BJ (cell line): ENCODE measurements around the gene PEF1. TPM values are rescaled to one million over a fixed set of nuclear protein-coding genes. Genes with fewer than 3 reads are reported as not detected.

Experiments used
- CTCF ChIA-PET: fragments of 350-600 bp; formaldehyde crosslinking; extraction: SDS; loops from one replicate; lab custom pipeline; 2021; ENCODE audit warnings: antibody characterized with exemption, inconsistent platforms; lab: Yijun Ruan, JAX
- POLR2A ChIA-PET: fragments of 300-600 bp; sonication (Branson Sonifier 250); formaldehyde crosslinking; extraction: SDS; loops from one replicate; lab custom pipeline; 2021; ENCODE audit warnings: antibody characterized with exemption; lab: Charles Lee
- DNase-seq: peaks from one replicate; pipeline ENCODE4 v3.0.0-alpha.2; 2011; ENCODE audit warnings: low read depth
- H3K27me3 ChIP-seq: 2 replicates; pipeline ENCODE4 v1.6.0; 2011; ENCODE audit warnings: low read length; ENCODE audit not compliant: control insufficient read depth, insufficient read depth
- H3K36me3 ChIP-seq: 2 replicates; pipeline ENCODE4 v1.5.1; 2011; ENCODE audit warnings: low read length; ENCODE audit not compliant: control insufficient read depth, insufficient read depth
- H3K4me3 ChIP-seq: 2 replicates; pipeline ENCODE4 v1.5.1; 2011; ENCODE audit warnings: low read depth, mild to moderate bottlenecking, control low read depth, low read length
- CTCF ChIP-seq: IDR thresholded peaks from 2 replicates; pipeline ENCODE4 v1.5.1; 2011; ENCODE audit warnings: low read depth, mild to moderate bottlenecking, control low read depth, inconsistent platforms, low read length, moderate library complexity; ENCODE audit not compliant: insufficient read depth
- polyA plus RNA-seq: library from polyadenylated mRNA; depleted of rRNA; stranded (reverse); fragments of >200 nt; gene quantifications from 2 replicates; pipeline ENCODE4 v1.2.3, GENCODE V29; 2011

The PEF1 gene
- polyA plus RNA-seq, 1 experiment = 145 TPM

GRCh38 chr1:31683997-31684396 is 39.3 kb upstream of the PEF1 start:
- H3K36me3 ChIP-seq = peaks cover 62% of the 10 kb centered on the region
- TF ChIP-seq CTCF = peak; percentile 45
- H3K4me3 ChIP-seq = no peak overlapping the region
- POLR2A ChIA-PET = no interaction called here
- no peaks in the 10 kb centered on the region for H3K27me3 ChIP-seq
- no peak for DNase-seq
- CTCF ChIA-PET = interaction anchor here (1.0 to 1.5 kb wide), 2 partner anchors 9 to 21 kb away, joined by 3 read pairs; no protein-coding TSS in a partner anchor

- H3K36me3 ChIP-seq = peaks cover 57% of the 10 kb centered on the region
- ChIA-PET POLR2A (no interaction called here), CTCF (no interaction called here)
- no peaks in the 10 kb centered on the region for H3K27me3 ChIP-seq
- no peak overlapping the region for H3K4me3 ChIP-seq
- DNase-seq = no peak
- TF ChIP-seq CTCF = no peak
These were observed 36.7 kb upstream of the PEF1 start for GRCh38 chr1:31681415-31681814.

- TF ChIP-seq CTCF = no peak
- Histone ChIP-seq H3K27me3 (no peaks in the 10 kb centered on the region), H3K36me3 (peaks cover 50% of the 10 kb centered on the region), H3K4me3 (no peak overlapping the region)
- ChIA-PET CTCF (interaction anchor here (1.1 to 1.5 kb wide), 2 partner anchors 11 to 20 kb away, joined by 3 to 8 read pairs; no protein-coding TSS in a partner anchor), POLR2A (no interaction called here)
- DNase-seq = no peak
These were observed 35.1 kb upstream of the PEF1 start for GRCh38 chr1:31679676-31680230.

GRCh38 chr1:31679091-31679490 is 34.4 kb upstream of the PEF1 start:
- no peak overlapping the region for H3K4me3 ChIP-seq
- TF ChIP-seq CTCF = no peak
- ChIA-PET CTCF (interaction anchor here (1.1 to 2.8 kb wide), 6 partner anchors 11 to 86 kb away, joined by 3 to 13 read pairs (median 4); no protein-coding TSS in a partner anchor), POLR2A (no interaction called here)
- H3K27me3 ChIP-seq = no peaks in the 10 kb centered on the region
- peaks cover 44% of the 10 kb centered on the region for H3K36me3 ChIP-seq
- no peak for DNase-seq

- no peak for DNase-seq
- ChIA-PET POLR2A (no interaction called here), CTCF (interaction anchor here (1.2 to 2.8 kb wide), 5 partner anchors 15 to 86 kb away, joined by 3 to 13 read pairs (median 5); no protein-coding TSS in a partner anchor)
- Histone ChIP-seq H3K27me3 (no peaks in the 10 kb centered on the region), H3K4me3 (no peak overlapping the region), H3K36me3 (peaks cover 41% of the 10 kb centered on the region)
- no peak for TF ChIP-seq CTCF
These were observed 34.0 kb upstream of the PEF1 start for GRCh38 chr1:31678681-31679080.
